Esophagus mucosa (tissue), 1 donor: ENCODE results near the gene GPR68. TPM values are rescaled to one million over a fixed set of nuclear protein-coding genes. Genes with fewer than 3 reads are reported as not detected.
"Not testable (repeated sequence)": the region's sequence is repeated elsewhere in the genome, so short reads cannot be mapped to it uniquely, and the experiment has no call there.

Experiments used
- ATAC-seq: fragments of 200-7000 bp; cut with Tn5 transposase; one replicate; pipeline ENCODE4 v1.9.1; 2020
- total RNA-seq: library from RNA; stranded (reverse); gene quantifications from one replicate; pipeline ENCODE4 v1.2.4, GENCODE V29; 2023
- donor health status: DM: yes; HTN: yes; CAD: no.

GPR68 gene
- total RNA-seq, 1 donor from 2014 or later: 11.6 TPM

- ATAC-seq: no peak
Measured at GRCh38 chr14:91187271-91187670, 57.2 kb downstream of the GPR68 start.

GRCh38 chr14:91186515-91187066 lies 57.9 kb downstream of the GPR68 start:
- ATAC-seq: no peak

- ATAC-seq: no peak
Measured at GRCh38 chr14:91185721-91186120, 58.8 kb downstream of the GPR68 start.

- ATAC-seq: no peak
Measured at GRCh38 chr14:91184559-91184958, 59.9 kb downstream of the GPR68 start.

GRCh38 chr14:91182753-91183152 lies 61.8 kb downstream of the GPR68 start:
- not testable (repeated sequence) for ATAC-seq

Other genes with a start within 250 kb of the GPR68 start
- gene RPS6KA5, start 184.1 kb downstream of the GPR68 start, total RNA-seq: 9.1 TPM
- gene DGLUCY, start 130.6 kb downstream of the GPR68 start, total RNA-seq: 21.8 TPM
- gene CCDC88C, start 173.1 kb upstream of the GPR68 start, total RNA-seq: 26.7 TPM